Fibroblast of pulmonary artery (primary cell): Measurements from ENCODE around the gene CARHSP1.
"Not testable (repeated sequence)": the region's sequence is repeated elsewhere in the genome, so short reads cannot be mapped to it uniquely, and the experiment has no call there.

Experiments
- DNase-seq: peaks from one replicate; pipeline ENCODE4 v3.0.0-alpha.2; 2010; ENCODE audit warnings: low read depth
- H3K4me3 ChIP-seq: replicated peaks from 2 replicates; pipeline ENCODE4 v1.5.1; 2011; ENCODE audit warnings: low read depth, mild to moderate bottlenecking, control low read depth, low read length, moderate library complexity
- TF ChIP-seq, protein P1 (sequence below): IDR thresholded peaks from 2 replicates; pipeline ENCODE4 v1.5.1; 2011; ENCODE audit warnings: mild to moderate bottlenecking, control low read depth, low read length, inconsistent platforms; ENCODE audit errors: missing control alignments

CARHSP1 gene

DNA sequence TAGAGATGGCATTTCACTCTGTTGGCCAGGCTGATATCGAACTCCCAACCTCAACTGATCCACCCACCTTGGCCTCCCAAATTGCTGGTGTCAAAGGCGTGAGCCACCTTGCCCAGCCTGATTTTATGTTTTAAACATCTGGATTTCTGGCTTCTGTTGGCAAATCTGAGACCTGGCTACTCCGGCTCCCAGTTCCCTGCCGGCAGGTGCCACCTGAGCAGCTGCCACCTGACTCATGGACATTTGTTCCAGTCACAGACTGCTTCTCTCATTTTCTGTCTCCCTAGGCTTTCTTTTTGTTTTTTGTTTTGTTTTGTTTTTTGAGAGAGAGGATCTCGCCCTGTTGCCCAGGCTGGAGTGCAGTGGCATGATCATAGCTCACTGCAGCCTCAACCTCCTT, 61.6 kb downstream of the CARHSP1 start:
- no peak overlapping the region for H3K4me3 ChIP-seq
- TF ChIP-seq, protein P1, sequence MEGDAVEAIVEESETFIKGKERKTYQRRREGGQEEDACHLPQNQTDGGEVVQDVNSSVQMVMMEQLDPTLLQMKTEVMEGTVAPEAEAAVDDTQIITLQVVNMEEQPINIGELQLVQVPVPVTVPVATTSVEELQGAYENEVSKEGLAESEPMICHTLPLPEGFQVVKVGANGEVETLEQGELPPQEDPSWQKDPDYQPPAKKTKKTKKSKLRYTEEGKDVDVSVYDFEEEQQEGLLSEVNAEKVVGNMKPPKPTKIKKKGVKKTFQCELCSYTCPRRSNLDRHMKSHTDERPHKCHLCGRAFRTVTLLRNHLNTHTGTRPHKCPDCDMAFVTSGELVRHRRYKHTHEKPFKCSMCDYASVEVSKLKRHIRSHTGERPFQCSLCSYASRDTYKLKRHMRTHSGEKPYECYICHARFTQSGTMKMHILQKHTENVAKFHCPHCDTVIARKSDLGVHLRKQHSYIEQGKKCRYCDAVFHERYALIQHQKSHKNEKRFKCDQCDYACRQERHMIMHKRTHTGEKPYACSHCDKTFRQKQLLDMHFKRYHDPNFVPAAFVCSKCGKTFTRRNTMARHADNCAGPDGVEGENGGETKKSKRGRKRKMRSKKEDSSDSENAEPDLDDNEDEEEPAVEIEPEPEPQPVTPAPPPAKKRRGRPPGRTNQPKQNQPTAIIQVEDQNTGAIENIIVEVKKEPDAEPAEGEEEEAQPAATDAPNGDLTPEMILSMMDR = no peak
- no peak for DNase-seq

DNA sequence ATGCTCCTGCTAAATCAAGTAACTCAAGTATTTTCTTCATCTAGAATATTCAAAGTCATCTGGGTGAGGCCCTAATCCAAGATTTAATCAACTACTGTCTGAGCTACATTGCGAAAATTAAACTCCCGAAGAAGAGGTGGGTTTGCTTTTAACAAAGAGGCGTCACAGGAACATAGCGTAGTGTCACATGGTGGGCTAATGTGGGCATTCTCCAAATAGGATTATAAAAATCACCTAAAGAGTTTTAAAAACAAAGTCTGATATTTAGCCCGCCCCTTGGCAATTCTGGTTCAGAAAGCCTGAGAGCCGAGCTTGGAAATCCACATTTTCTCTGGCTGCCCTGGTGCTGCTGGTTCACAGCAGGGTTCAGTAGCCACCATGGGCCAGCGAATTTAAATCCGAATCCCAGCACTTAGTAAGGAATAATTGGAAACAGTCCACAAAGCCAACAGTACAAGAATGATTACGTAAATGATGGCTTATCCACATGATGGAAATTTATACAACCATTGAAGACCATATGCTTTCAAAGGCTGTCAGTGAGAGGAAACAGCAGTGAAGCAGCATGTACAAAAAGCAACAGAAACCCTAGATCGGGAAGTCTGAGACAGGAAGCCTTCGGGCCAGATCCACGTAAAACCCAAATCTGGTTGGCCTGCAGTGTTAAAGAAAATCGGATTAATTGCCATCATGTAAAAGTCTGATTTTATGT, 62.4 kb downstream of the CARHSP1 start:
- TF ChIP-seq, protein P1 = no peak
- no peak overlapping the region for H3K4me3 ChIP-seq
- no peak for DNase-seq

DNA sequence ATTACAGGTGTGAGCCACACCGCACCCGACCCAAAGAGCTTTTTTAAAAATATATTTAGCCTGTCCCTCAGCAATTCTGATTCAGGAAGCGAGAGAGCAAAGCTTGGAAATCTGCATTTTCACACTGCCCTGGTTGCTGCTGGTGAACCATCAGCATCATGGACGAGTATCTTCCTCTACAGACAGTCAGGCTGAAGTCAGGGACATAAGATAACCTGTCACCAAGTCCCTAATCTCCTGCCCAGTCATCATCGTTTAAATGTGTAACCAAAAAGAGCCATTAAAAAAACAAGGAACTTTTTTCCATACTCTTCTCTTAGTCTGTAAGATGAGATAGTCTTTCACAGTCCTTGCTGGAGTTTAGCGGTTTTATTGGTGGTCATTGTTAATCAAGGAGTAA, 64.5 kb downstream of the CARHSP1 start:
- no peak for DNase-seq
- H3K4me3 ChIP-seq = no peak overlapping the region
- TF ChIP-seq, protein P1 = no peak

DNA sequence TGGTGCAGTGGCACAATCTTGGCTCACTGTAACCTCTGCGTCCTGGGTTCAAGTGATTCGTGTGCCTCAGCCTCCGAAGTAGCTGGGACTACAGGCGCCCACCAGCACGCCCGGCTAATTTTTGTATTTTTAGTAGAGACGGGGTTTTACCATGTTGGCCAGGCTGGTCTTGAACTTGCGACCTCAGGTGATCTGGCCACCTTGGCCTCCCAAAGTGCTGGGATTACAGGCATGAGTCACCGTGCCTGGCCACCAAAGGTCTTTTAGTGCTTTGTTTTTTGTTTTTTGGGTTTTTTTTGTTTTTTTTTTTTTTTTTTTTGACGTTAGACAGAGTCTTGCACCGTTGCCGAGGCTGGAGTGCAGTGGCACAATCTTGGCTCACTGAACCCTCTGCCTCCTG, 65.1 kb downstream of the CARHSP1 start:
- H3K4me3 ChIP-seq, DNase-seq: not testable (repeated sequence)
